Activated T-helper 1 cell treated with anti-CD3 and anti-CD28 coated beads, Interleukin-2, amount 50 U/mL, for 16 hours (primary cell): ENCODE results near the gene DLX4.

ENCODE experiments used
- DNase-seq, 2 donors: peaks; one replicate each; pipeline ENCODE4 v3.0.0-alpha.2; 2020; ENCODE audit warnings: low read depth in 1 of 2, low spot score in 1 of 2

The DLX4 gene

GRCh38 chr17:49969134-49969759, at the start of gene DLX4:
Gene DLX4, plus strand, starts transcription at chr17:49969190. Its CDS starts 279 bp downstream, at chr17:49969469.
- DNase-seq: no peak

GRCh38 chr17:49920030-49920769, 48.8 kb upstream of the DLX4 start:
- DNase-seq: no peak

- DNase-seq: no peak
These were observed 46.9 kb upstream of the DLX4 start for GRCh38 chr17:49922095-49922494.

- DNase-seq: no peak
These were observed 44.9 kb upstream of the DLX4 start for GRCh38 chr17:49924116-49924515.

GRCh38 chr17:49924589-49924988, 44.4 kb upstream of the DLX4 start:
- DNase-seq: no peak

GRCh38 chr17:49925921-49926320, 43.1 kb upstream of the DLX4 start:
- DNase-seq: no peak

GRCh38 chr17:49926886-49927285, 42.1 kb upstream of the DLX4 start:
- no peak for DNase-seq

GRCh38 chr17:49928126-49928800, 40.7 kb upstream of the DLX4 start:
- no peak for DNase-seq

- no peak for DNase-seq
These were observed 40.0 kb upstream of the DLX4 start for GRCh38 chr17:49928837-49929475.

GRCh38 chr17:49930880-49931279, 38.1 kb upstream of the DLX4 start:
- DNase-seq: no peak

- DNase-seq: no peak
These were observed 37.4 kb upstream of the DLX4 start for GRCh38 chr17:49931416-49932137.

- DNase-seq: no peak
These were observed 36.8 kb upstream of the DLX4 start for GRCh38 chr17:49932138-49932723.

- no peak for DNase-seq
These were observed 36.1 kb upstream of the DLX4 start for GRCh38 chr17:49932901-49933300.

GRCh38 chr17:49935526-49936210, 33.3 kb upstream of the DLX4 start:
- DNase-seq: no peak

- no peak for DNase-seq
These were observed 32.6 kb upstream of the DLX4 start for GRCh38 chr17:49936386-49936785.

GRCh38 chr17:49939318-49939717, 29.7 kb upstream of the DLX4 start:
- DNase-seq: no peak

GRCh38 chr17:49941427-49941826, 27.6 kb upstream of the DLX4 start:
- DNase-seq: no peak

GRCh38 chr17:49942947-49943346, 26.0 kb upstream of the DLX4 start:
- DNase-seq: no peak

GRCh38 chr17:49944273-49944870, 24.6 kb upstream of the DLX4 start:
- DNase-seq: no peak

- DNase-seq: no peak
These were observed 22.8 kb upstream of the DLX4 start for GRCh38 chr17:49946208-49946607.
